H1 (cell line): ENCODE results near the gene LBX1. TPM values are rescaled to one million over a fixed set of nuclear protein-coding genes. Genes with fewer than 3 reads are reported as not detected.

Experiments used
- CTCF ChIA-PET: fragments of 300-600 bp; sonication (Branson Sonifier 250); formaldehyde crosslinking; loops from one replicate; lab custom pipeline; 2021; ENCODE audit not compliant: partially characterized antibody; lab: Charles Lee
- POLR2A ChIA-PET: fragments of 300-600 bp; sonication (Branson Sonifier 250); formaldehyde crosslinking; loops from one replicate; lab custom pipeline; 2021; ENCODE audit warnings: inconsistent platforms; ENCODE audit not compliant: partially characterized antibody; lab: Charles Lee
- DNase-seq, 2 experiments: peaks; one replicate each; pipeline versions ENCODE4 v3.0.0 to v3.0.0-alpha.2; 2010 to 2022; ENCODE audit warnings: low spot score in 2 of 2, low read depth in 1 of 2, mixed read lengths in 1 of 2
- FAIRE-seq: peaks from 2 replicates; lab custom pipeline; 2011; peaks lifted over from hg19 to GRCh38; lab: Jason Lieb, UNC
- H2AFZ ChIP-seq: 2 replicates; pipeline ENCODE4 v1.8.1; 2012; ENCODE audit warnings: low read length, inconsistent platforms
- H2AK5ac ChIP-seq: 2 replicates; pipeline ENCODE4 v1.6.1; 2013; ENCODE audit warnings: low read depth, low read length
- H2BK120ac ChIP-seq: replicated peaks from 2 replicates; pipeline ENCODE3; 2013; ENCODE audit warnings: low read depth, low read length, inconsistent platforms
- H2BK12ac ChIP-seq: 2 replicates; pipeline ENCODE4 v1.6.1; 2013; ENCODE audit warnings: low read depth, low read length
- H2BK15ac ChIP-seq: 2 replicates; pipeline ENCODE4 v1.6.1; 2013; ENCODE audit warnings: low read length
- H2BK20ac ChIP-seq: 2 replicates; pipeline ENCODE4 v1.6.1; 2013; ENCODE audit warnings: low read length
- H2BK5ac ChIP-seq: 2 replicates; pipeline ENCODE4 v1.6.1; 2013; ENCODE audit warnings: low read depth, low read length
- H3K14ac ChIP-seq: 2 replicates; pipeline ENCODE4 v1.6.1; 2013; ENCODE audit warnings: inconsistent platforms; ENCODE audit not compliant: insufficient read length
- H3K18ac ChIP-seq: 2 replicates; pipeline ENCODE4 v1.6.1; 2013; ENCODE audit warnings: low read length; ENCODE audit errors: extremely low read depth
- H3K23ac ChIP-seq: 2 replicates; pipeline ENCODE4 v1.6.1; 2013; ENCODE audit warnings: inconsistent platforms; ENCODE audit not compliant: insufficient read length
- H3K23me2 ChIP-seq: 2 replicates; pipeline ENCODE4 v1.6.1; 2013; ENCODE audit warnings: low read depth, low read length
- H3K27ac ChIP-seq: 2 replicates; pipeline ENCODE4 v1.6.1; 2011; ENCODE audit warnings: low read depth, low read length, inconsistent platforms
- H3K27me3 ChIP-seq, 4 experiments: replicated peaks in 1 of 4; 1 replicate in 1 of 4; 2 replicates in 3 of 4; pipeline versions ENCODE4 v1.6.1 to v1.8.1; 2011 to 2013; ENCODE audit warnings: low read length in 3 of 4, mild to moderate bottlenecking in 3 of 4, inconsistent platforms in 2 of 4, mixed read lengths in 2 of 4, moderate library complexity in 1 of 4; ENCODE audit not compliant: control insufficient read depth in 3 of 4, insufficient read depth in 3 of 4; ENCODE audit errors: extremely low read depth in 1 of 4
- H3K36me3 ChIP-seq, 4 experiments: 2 replicates each; pipeline versions ENCODE4 v1.6.1 to v1.8.1; 2011 to 2013; ENCODE audit warnings: mild to moderate bottlenecking in 4 of 4, low read length in 3 of 4, moderate library complexity in 2 of 4, control low read depth in 1 of 4, inconsistent platforms in 1 of 4; ENCODE audit not compliant: insufficient read depth in 4 of 4, control insufficient read depth in 2 of 4
- H3K4ac ChIP-seq: replicated peaks from 2 replicates; pipeline ENCODE3; 2013; ENCODE audit warnings: low read length, low read depth, mixed read lengths, inconsistent platforms; ENCODE audit not compliant: insufficient read length
- H3K4me1 ChIP-seq, 4 experiments: replicated peaks in 1 of 4; 1 replicate in 1 of 4; 2 replicates in 3 of 4; pipeline versions ENCODE4 v1.6.1 to v1.8.1; 2011 to 2013; ENCODE audit warnings: low read length in 3 of 4, inconsistent platforms in 2 of 4, mixed read lengths in 1 of 4; ENCODE audit not compliant: insufficient read depth in 4 of 4, control insufficient read depth in 3 of 4
- H3K4me2 ChIP-seq, 2 experiments: 2 replicates each; pipeline versions ENCODE4 v1.6.1 to v1.8.1; 2011 to 2013; ENCODE audit warnings: low read depth in 2 of 2, low read length in 2 of 2, control low read depth in 1 of 2, inconsistent platforms in 1 of 2, mild to moderate bottlenecking in 1 of 2; ENCODE audit not compliant: insufficient read depth in 1 of 2
- H3K4me3 ChIP-seq, 4 experiments: fragments of 200-600, 300-600 bp in 1 of 4; sonication (generic), shearing (Covaris generic), sonication (Bioruptor Twin) in 1 of 4; 2 replicates each; pipeline versions ENCODE4 v1.5.1 to v1.8.1; 2011 to 2016; ENCODE audit warnings: low read length in 4 of 4, low read depth in 3 of 4, control low read depth in 2 of 4, inconsistent platforms in 2 of 4, mild to moderate bottlenecking in 2 of 4, mixed read lengths in 1 of 4, moderate library complexity in 1 of 4; ENCODE audit not compliant: insufficient read depth in 2 of 4; ENCODE audit errors: extremely low read depth in 1 of 4
- H3K56ac ChIP-seq: replicated peaks from 2 replicates; pipeline ENCODE3; 2013; ENCODE audit warnings: low read depth, mild to moderate bottlenecking, mixed read lengths, low read length, inconsistent platforms; ENCODE audit not compliant: insufficient read length
- H3K79me1 ChIP-seq: 2 replicates; pipeline ENCODE4 v1.6.1; 2013; ENCODE audit warnings: low read depth, low read length, control low read depth
- H3K79me2 ChIP-seq, 2 experiments: 2 replicates each; pipeline versions ENCODE4 v1.6.1 to v1.8.1; 2012 to 2013; ENCODE audit warnings: low read length in 2 of 2, mild to moderate bottlenecking in 2 of 2, inconsistent platforms in 1 of 2; ENCODE audit not compliant: insufficient read depth in 2 of 2, control insufficient read depth in 1 of 2
- H3K9ac ChIP-seq, 4 experiments: replicated peaks in 1 of 4; 1 replicate in 1 of 4; 2 replicates in 3 of 4; pipeline versions ENCODE4 v1.6.1 to v1.8.1; 2011 to 2013; ENCODE audit warnings: low read depth in 3 of 4, low read length in 3 of 4, control low read depth in 2 of 4, mild to moderate bottlenecking in 2 of 4, moderate library complexity in 2 of 4, inconsistent platforms in 1 of 4; ENCODE audit errors: extremely low read depth in 1 of 4
- H3K9me3 ChIP-seq, 2 experiments: 2 replicates each; pipeline versions ENCODE4 v1.6.1 to v1.8.1; 2012 to 2013; ENCODE audit warnings: mild to moderate bottlenecking in 2 of 2, moderate library complexity in 2 of 2, control low read depth in 1 of 2, inconsistent platforms in 1 of 2, low read depth in 1 of 2, low read length in 1 of 2, mixed read lengths in 1 of 2; ENCODE audit not compliant: insufficient read depth in 2 of 2
- H4K20me1 ChIP-seq, 2 experiments: replicated peaks in 1 of 2; 2 replicates each; pipeline versions ENCODE3 to v1.8.1; 2011 to 2013; ENCODE audit warnings: inconsistent platforms in 2 of 2, low read length in 2 of 2, mild to moderate bottlenecking in 1 of 2; ENCODE audit not compliant: insufficient read depth in 2 of 2, control insufficient read depth in 1 of 2
- H4K5ac ChIP-seq: 2 replicates; pipeline ENCODE4 v1.6.1; 2013; ENCODE audit warnings: low read length, low read depth, mixed read lengths, inconsistent platforms; ENCODE audit not compliant: insufficient read length
- H4K8ac ChIP-seq: 2 replicates; pipeline ENCODE4 v1.8.0; 2013; ENCODE audit warnings: mild to moderate bottlenecking, moderate library complexity, low read length, inconsistent platforms; ENCODE audit not compliant: insufficient read depth; ENCODE audit errors: extremely low read depth
- H4K91ac ChIP-seq: replicated peaks from 2 replicates; pipeline ENCODE3; 2013; ENCODE audit warnings: low read length, mixed read lengths, inconsistent platforms; ENCODE audit not compliant: insufficient read length
- GABPA ChIP-seq: IDR thresholded peaks from 2 replicates; pipeline ENCODE4 v1.6.1; 2011; ENCODE audit warnings: mild to moderate bottlenecking, low read length, moderate library complexity, borderline replicate concordance; ENCODE audit not compliant: insufficient read depth
- JUN ChIP-seq: IDR thresholded peaks from 2 replicates; pipeline ENCODE4 v1.6.1; 2011; ENCODE audit warnings: low read depth, mild to moderate bottlenecking, improper control_type of control experiment, low read length
- KDM1A ChIP-seq: fragments of 200-600, 300-600 bp; sonication (generic); IDR thresholded peaks from 2 replicates; pipeline ENCODE4 v1.7.1; 2016; ENCODE audit warnings: mild to moderate bottlenecking, low read length, borderline replicate concordance
- RNF2 ChIP-seq: fragments of 200-900, 300-1000 bp; sonication (generic); IDR thresholded peaks from 2 replicates; pipeline ENCODE4 v1.7.1; 2016; ENCODE audit warnings: borderline replicate concordance, low read depth, mild to moderate bottlenecking, antibody characterized with exemption, low read length; ENCODE audit not compliant: poor library complexity, severe bottlenecking; ENCODE audit errors: missing control alignments
- TAF7 ChIP-seq: optimal IDR thresholded peaks from 2 replicates; pipeline ENCODE3; 2011; ENCODE audit warnings: low read depth, mild to moderate bottlenecking, inconsistent platforms, low read length, moderate library complexity, borderline replicate concordance
- YY1 ChIP-seq: IDR thresholded peaks from 2 replicates; pipeline ENCODE4 v1.6.1; 2011; ENCODE audit warnings: low read depth, mild to moderate bottlenecking, low read length
- WGBS, 2 experiments: shearing (Covaris generic) in 1 of 2; methylation state at CpG; one replicate each; pipeline versions ENCODE4 v1.1.6 to v1.1.7; 2013 to 2015; ENCODE audit warnings: low lambda C conversion rate in 2 of 2, mixed read lengths in 2 of 2, inconsistent platforms in 1 of 2, low coverage in 1 of 2, missing lambda C conversion rate in 1 of 2; ENCODE audit not compliant: insufficient replicate concordance in 2 of 2, insufficient coverage in 1 of 2, insufficient read length in 1 of 2; ENCODE audit errors: extremely low coverage in 1 of 2, missing lambda C conversion rate in 1 of 2; 5-methylcytosine and 5-hydroxymethylcytosine counted together
- polyA plus RNA-seq, 7 experiments: library from polyadenylated mRNA; depleted of rRNA in 3 of 7; stranded (reverse) in 5 of 7; unstranded in 2 of 7; fragments of >200 nt in 5 of 7; fragments of 200-250 nt in 2 of 7; gene quantifications; 1 replicate in 5 of 7; 2 replicates in 1 of 7; 4 replicates in 1 of 7; pipeline versions ENCODE4 v1.2.1 to v1.2.3, GENCODE V29; 2011 to 2013; ENCODE audit warnings: missing spikeins in 2 of 7, mixed read lengths in 2 of 7
- total RNA-seq: library from RNA; stranded (reverse); fragmentation: NEBNext Ultra II Directional; extraction: Animal tissue kit (Norgen Biotek cat#: 25700); gene quantifications from 2 replicates; pipeline ENCODE4 v1.2.1, GENCODE V29; 2021

Gene LBX1
- total and polyA plus RNA-seq, 2 of the 8 experiments (the other 6 are each of a cell fraction or from before 2014, with no cell fraction given), result not detected

GRCh38 chr10:101231092-101231491, 1.8 kb upstream of the LBX1 start:
- H2BK15ac ChIP-seq, result no peak overlapping the region; the same call in 1 of the 2 replicates
- H2BK12ac ChIP-seq, result no peak overlapping the region
- H3K4me1 ChIP-seq, result peaks cover 3 to 25% (median 6%) of the 10 kb centered on the region in 4 experiments
- peak overlapping the region; percentile 7; the same call in 1 of the 2 replicates for H2AK5ac ChIP-seq
- H3K36me3 ChIP-seq, result peaks cover 0 to 14% (median 0%) of the 10 kb centered on the region in 4 experiments; a peak in 1 of 8 replicates
- TF ChIP-seq JUN, result no peak
- peak; percentile 79 for TF ChIP-seq RNF2
- TF ChIP-seq TAF7, result no peak
- TF ChIP-seq GABPA, result no peak
- TF ChIP-seq KDM1A, result no peak
- TF ChIP-seq YY1, result no peak
- TF ChIP-seq, all 59 proteins: peak for 1
- H3K4me2 ChIP-seq, result no peak overlapping the region; a peak in 1 of 4 replicates
- no peak for FAIRE-seq
- H3K18ac ChIP-seq, result no peak overlapping the region; the same call in 1 of the 2 replicates
- H2AFZ ChIP-seq, result no peak overlapping the region
- H3K27me3 ChIP-seq, result peaks cover 99 to 100% (median 100%) of the 10 kb centered on the region in 4 experiments
- DNase-seq, result no peak
- H3K9ac ChIP-seq, result no peak overlapping the region
- H3K79me2 ChIP-seq, result no peaks in the 10 kb centered on the region
- H2BK120ac ChIP-seq, result no peak overlapping the region
- 25% methylated on average over 7 of the region's 7 CpGs; no CpG with 5 or more reads in 1 of the 2 experiments for WGBS, 2 experiments
- H3K9me3 ChIP-seq, result 0 out of 4 replicates have a peak, but pooled peaks cover 0 to 4% of the 10 kb centered on the region in 2 experiments
- ChIA-PET POLR2A (no interaction called here), CTCF (interaction anchor here (0.5 to 3.1 kb wide), 10 partner anchors 8 to 213 kb away, joined by 3 to 15 read pairs (median 4); no protein-coding TSS in a partner anchor)
- H2BK20ac ChIP-seq, result peak overlapping the region; percentile 92; the same call in 1 of the 2 replicates
- H3K23me2 ChIP-seq, result no peaks in the 10 kb centered on the region
- H4K8ac ChIP-seq, result no peak overlapping the region
- peaks cover 41% of the 10 kb centered on the region in 2 experiments for H4K20me1 ChIP-seq
- H4K91ac ChIP-seq, result no peak overlapping the region
- H2BK5ac ChIP-seq, result no peak overlapping the region
- no peak overlapping the region for H3K14ac ChIP-seq
- H3K4me3 ChIP-seq, result no peak overlapping the region
- no peak overlapping the region for H4K5ac ChIP-seq
- no peak overlapping the region for H3K4ac ChIP-seq
- no peak overlapping the region for H3K23ac ChIP-seq
- H3K27ac ChIP-seq, result no peak overlapping the region
- no peak overlapping the region for H3K56ac ChIP-seq
- H3K79me1 ChIP-seq, result no peaks in the 10 kb centered on the region
